GM12873 (cell line): ENCODE measurements around the gene CYP24A1.

Source experiments
- CTCF ChIP-seq: IDR thresholded peaks from 2 replicates; pipeline ENCODE4 v1.5.1; 2012; ENCODE audit warnings: low read depth, mild to moderate bottlenecking, moderate library complexity, low read length, control low read depth; ENCODE audit not compliant: insufficient read depth; ENCODE audit errors: missing control alignments

CYP24A1 gene

GRCh38 chr20:54126806-54127655 lies 46.8 kb downstream of the CYP24A1 start:
- no peak for TF ChIP-seq CTCF

- TF ChIP-seq CTCF: no peak
These were observed 50.1 kb downstream of the CYP24A1 start for GRCh38 chr20:54123587-54124180.

- TF ChIP-seq CTCF: no peak
These were observed 50.9 kb downstream of the CYP24A1 start for GRCh38 chr20:54122681-54123586.

DNA sequence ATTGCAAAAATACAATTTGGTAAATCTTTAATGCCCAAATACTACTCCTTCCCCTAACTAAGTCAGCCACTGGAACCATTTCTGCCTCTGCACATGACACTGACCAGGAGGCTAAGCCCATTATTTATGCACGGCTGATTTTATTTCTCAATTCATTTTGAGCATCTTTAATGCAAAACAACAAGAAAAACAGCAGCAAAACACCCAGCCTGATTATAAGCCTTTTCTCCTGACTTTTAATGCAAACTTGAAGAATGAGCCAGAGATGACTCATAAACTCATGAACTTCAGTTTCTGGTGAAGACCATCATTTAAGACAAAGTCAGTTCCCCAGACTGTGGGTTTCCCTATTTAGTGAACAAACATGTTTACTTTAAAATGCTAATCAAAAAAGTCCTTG lies 51.6 kb downstream of the CYP24A1 start:
- no peak for TF ChIP-seq CTCF

DNA sequence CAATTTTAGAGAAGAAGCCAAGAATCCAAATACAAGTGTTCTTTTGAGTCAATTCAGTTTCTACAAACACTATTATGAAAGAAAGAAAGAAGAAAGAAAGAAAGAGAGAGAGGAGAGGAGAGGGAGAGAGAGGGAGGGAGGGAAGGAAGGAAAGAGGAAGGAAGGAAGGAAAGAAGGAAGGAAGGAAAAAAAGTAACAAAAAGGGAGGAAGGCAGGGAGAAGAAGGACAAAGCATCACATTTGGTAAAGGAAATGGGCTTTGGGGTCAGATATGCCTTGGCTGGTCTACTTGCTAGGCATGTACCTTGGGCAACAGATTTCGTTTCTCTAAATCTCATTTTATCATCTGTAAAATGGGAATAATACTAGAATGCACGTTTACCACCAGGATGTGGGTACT lies 54.0 kb downstream of the CYP24A1 start:
- TF ChIP-seq CTCF: no peak

DNA sequence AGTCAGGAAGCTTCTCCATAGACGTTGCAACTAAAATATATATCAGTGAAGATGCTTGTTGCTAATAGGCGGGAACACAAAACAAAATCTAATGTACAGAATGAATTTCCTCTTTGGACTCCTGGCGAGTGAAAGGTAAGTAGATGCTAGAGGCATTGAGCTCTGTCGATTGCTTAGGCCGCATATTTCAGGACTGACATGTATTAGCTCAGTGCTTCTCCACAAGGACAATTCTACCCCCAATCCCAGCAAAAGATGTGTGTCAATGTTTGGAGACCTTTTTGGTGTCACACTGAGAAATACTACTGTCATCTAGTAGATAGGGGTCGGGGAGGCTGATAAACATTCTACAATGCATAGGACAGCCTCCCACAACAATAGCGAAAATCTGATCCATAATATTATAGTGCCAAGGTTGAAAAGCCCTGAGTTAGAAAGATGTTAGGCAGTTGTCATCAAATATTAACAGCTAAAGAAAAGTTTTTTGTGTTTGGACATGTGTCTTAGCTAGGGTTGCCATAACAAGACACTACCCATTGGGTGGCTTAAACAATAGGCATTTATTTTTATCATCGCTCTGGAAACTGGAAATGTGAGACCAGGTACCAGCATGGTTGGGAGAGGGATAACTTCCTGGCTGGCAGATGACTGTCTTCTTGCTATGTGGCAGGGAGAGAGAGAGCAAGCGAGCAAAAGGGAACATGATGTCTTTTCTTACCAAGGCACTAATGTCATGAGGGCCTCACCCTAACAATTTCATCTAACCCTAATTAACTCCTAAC lies 55.4 kb downstream of the CYP24A1 start:
- no peak for TF ChIP-seq CTCF
